Ovary (tissue), 3 donors: ENCODE data around the gene PKM.

Experiments
- EP300 ChIP-seq: sonication (generic); formaldehyde crosslinking; IDR thresholded peaks from one replicate; pipeline ENCODE4 v1.6.1; 2017; ENCODE audit warnings: antibody characterized with exemption
- POLR2A ChIP-seq: fragments of 450-650 bp; IDR thresholded peaks from one replicate; pipeline ENCODE4 v1.6.1; 2017; ENCODE audit warnings: antibody characterized with exemption, mild to moderate bottlenecking, moderate library complexity
- TF ChIP-seq, protein P1 (sequence below), 3 donors: fragments of 450-650 bp in 2 of 3; fragments of 200-600 bp in 1 of 3; IDR thresholded peaks; one replicate each; pipeline versions ENCODE4 v1.5.1 to v1.8.0; 2016 to 2022; ENCODE audit warnings: antibody characterized with exemption in 3 of 3, mild to moderate bottlenecking in 1 of 3
- donor health status: DM: no; HTN: no; CAD: no.

DNA sequence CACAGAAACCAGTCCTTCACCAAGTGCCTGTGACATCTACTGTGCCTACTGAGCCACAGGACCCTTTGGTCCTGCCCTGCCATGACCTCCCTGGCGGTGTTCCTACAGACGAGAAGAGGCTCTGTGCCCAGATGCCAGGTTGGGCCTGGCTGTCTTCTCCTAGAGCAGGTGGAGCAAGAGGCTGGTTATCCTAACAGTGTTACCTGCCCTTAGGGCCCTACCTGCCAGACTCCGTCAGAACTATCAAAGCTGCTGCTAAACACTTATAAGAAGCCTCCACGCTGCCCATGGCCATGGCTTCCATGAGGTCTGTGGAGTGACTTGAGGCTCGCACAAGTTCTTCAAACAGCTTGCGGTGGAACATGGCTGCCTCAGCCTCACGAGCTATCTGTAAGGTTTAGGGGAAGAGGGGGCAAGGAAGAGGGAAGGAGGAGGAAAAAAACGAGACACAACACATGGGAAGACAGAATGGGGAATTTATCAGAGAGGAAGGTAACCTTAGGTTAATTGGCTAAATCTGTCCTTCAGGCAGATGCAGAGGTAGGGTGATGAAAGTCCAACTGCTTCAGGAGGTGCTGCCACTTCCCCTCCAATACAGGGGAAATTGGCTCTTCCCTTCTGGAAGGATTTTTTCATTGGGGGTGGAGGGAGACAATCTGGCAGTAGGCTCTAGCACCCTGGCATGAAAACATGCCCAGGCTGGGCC is 28.0 kb downstream of the PKM start:
- TF ChIP-seq, protein P1, sequence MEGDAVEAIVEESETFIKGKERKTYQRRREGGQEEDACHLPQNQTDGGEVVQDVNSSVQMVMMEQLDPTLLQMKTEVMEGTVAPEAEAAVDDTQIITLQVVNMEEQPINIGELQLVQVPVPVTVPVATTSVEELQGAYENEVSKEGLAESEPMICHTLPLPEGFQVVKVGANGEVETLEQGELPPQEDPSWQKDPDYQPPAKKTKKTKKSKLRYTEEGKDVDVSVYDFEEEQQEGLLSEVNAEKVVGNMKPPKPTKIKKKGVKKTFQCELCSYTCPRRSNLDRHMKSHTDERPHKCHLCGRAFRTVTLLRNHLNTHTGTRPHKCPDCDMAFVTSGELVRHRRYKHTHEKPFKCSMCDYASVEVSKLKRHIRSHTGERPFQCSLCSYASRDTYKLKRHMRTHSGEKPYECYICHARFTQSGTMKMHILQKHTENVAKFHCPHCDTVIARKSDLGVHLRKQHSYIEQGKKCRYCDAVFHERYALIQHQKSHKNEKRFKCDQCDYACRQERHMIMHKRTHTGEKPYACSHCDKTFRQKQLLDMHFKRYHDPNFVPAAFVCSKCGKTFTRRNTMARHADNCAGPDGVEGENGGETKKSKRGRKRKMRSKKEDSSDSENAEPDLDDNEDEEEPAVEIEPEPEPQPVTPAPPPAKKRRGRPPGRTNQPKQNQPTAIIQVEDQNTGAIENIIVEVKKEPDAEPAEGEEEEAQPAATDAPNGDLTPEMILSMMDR (IDR thresholded peaks at IDR 0.05), result no peak
- TF ChIP-seq POLR2A (no peak), EP300 (no peak)
